HepG2 (cell line): ENCODE data around the gene ANKRD7. TPM values are rescaled to one million over a fixed set of nuclear protein-coding genes. Genes with fewer than 3 reads are reported as not detected.

Experiments used
- ATAC-seq: fragments of 200-7000 bp; cut with Tn5 transposase; 3 replicates; pipeline ENCODE4 v1.9.1; 2020; ENCODE audit warnings: mild to moderate bottlenecking, moderate library complexity
- BruUV-seq: library from RNA; stranded (reverse); fragments of 400-500 nt; replicated peaks from 2 replicates; lab custom pipeline; 2021; lab: Mats Ljungman, UMichigan
- CTCF ChIA-PET: fragments of 300-600 bp; formaldehyde crosslinking; extraction: SDS; loops from one replicate; lab custom pipeline; 2021; ENCODE audit warnings: low total read pairs, inconsistent platforms, low intra/inter-chr PET ratio; lab: Yijun Ruan, JAX
- POLR2A ChIA-PET: fragments of 350-600 bp; sonication (Branson Sonifier 250); formaldehyde crosslinking; loops from one replicate; lab custom pipeline; 2020; ENCODE audit warnings: antibody characterized with exemption, inconsistent platforms; lab: Yijun Ruan, JAX
- DNase-seq: peaks from one replicate; pipeline ENCODE4 v3.0.0-alpha.2; 2015; ENCODE audit warnings: low spot score
- FAIRE-seq: peaks from 3 replicates; lab custom pipeline; 2011; peaks lifted over from hg19 to GRCh38; lab: Jason Lieb, UNC
- H2AFZ ChIP-seq: one replicate; pipeline ENCODE4 v1.6.1; 2011; ENCODE audit warnings: low read length, inconsistent platforms
- H3K27ac ChIP-seq: fragments of 300-600 bp; 3 replicates; pipeline ENCODE4 v1.8.0; 2011; ENCODE audit warnings: mixed run types, mild to moderate bottlenecking, mixed read lengths, low read length, inconsistent platforms; ENCODE audit not compliant: insufficient read depth; ENCODE audit errors: extremely low read length
- H3K27me3 ChIP-seq, 2 experiments: fragments of 200-600 bp in 1 of 2; 2 replicates in 1 of 2; 3 replicates in 1 of 2; pipeline versions ENCODE4 v1.6.0 to v1.8.0; 2011; ENCODE audit warnings: low read length in 2 of 2, mild to moderate bottlenecking in 2 of 2, moderate library complexity in 2 of 2, inconsistent platforms in 1 of 2; ENCODE audit not compliant: insufficient read depth in 2 of 2, control insufficient read depth in 1 of 2
- H3K36me3 ChIP-seq, 2 experiments: fragments of 200-600 bp in 1 of 2; replicated peaks in 1 of 2; 2 replicates in 1 of 2; 3 replicates in 1 of 2; pipeline versions ENCODE4 v1.5.1 to v1.8.0; 2011; ENCODE audit warnings: low read length in 2 of 2, inconsistent platforms in 1 of 2; ENCODE audit not compliant: insufficient read depth in 2 of 2, control insufficient read depth in 1 of 2
- H3K4me1 ChIP-seq: 2 replicates; pipeline ENCODE4 v1.5.1; 2012; ENCODE audit warnings: low read length, inconsistent platforms; ENCODE audit not compliant: insufficient read depth
- H3K4me2 ChIP-seq: 2 replicates; pipeline ENCODE4 v1.6.0; 2011; ENCODE audit warnings: low read depth, low read length, inconsistent platforms
- H3K4me3 ChIP-seq, 3 experiments: fragments of 200-600 bp in 1 of 3; sonication (generic), shearing (Covaris generic) in 1 of 3; replicated peaks in 1 of 3; 2 replicates each; pipeline ENCODE4 v1.5.1; 2011 to 2016; ENCODE audit warnings: low read length in 3 of 3, inconsistent platforms in 2 of 3, low read depth in 2 of 3, mild to moderate bottlenecking in 2 of 3, control low read depth in 1 of 3, mixed read lengths in 1 of 3; ENCODE audit not compliant: insufficient read depth in 1 of 3
- H3K79me2 ChIP-seq: one replicate; pipeline ENCODE4 v1.6.1; 2011; ENCODE audit warnings: low read length, inconsistent platforms; ENCODE audit not compliant: insufficient read depth
- H3K9ac ChIP-seq: 2 replicates; pipeline ENCODE4 v1.6.0; 2011; ENCODE audit warnings: mild to moderate bottlenecking, low read depth, low read length, inconsistent platforms; ENCODE audit not compliant: insufficient read depth
- H3K9me3 ChIP-seq: 2 replicates; pipeline ENCODE4 v1.5.1; 2012; ENCODE audit warnings: mild to moderate bottlenecking, low read length
- H4K20me1 ChIP-seq: 2 replicates; pipeline ENCODE4 v1.6.0; 2011; ENCODE audit warnings: inconsistent platforms, mild to moderate bottlenecking, low read length, moderate library complexity; ENCODE audit not compliant: insufficient read depth
- AGO1 ChIP-seq: fragments of 200-400 bp; formaldehyde crosslinking; IDR thresholded peaks from 2 replicates; pipeline ENCODE4 v1.6.1; 2017; ENCODE audit warnings: mild to moderate bottlenecking, low read depth, low read length, moderate library complexity; ENCODE audit not compliant: poor library complexity, severe bottlenecking
- ARID2 ChIP-seq: sonication (generic); formaldehyde crosslinking; IDR thresholded peaks from 2 replicates; pipeline ENCODE4 v1.8.1; 2022; ENCODE audit warnings: mild to moderate bottlenecking, missing genetic modification reagents, borderline replicate concordance
- ARNT ChIP-seq: fragments of 450-650 bp; IDR thresholded peaks from 2 replicates; pipeline ENCODE4 v1.6.1; 2017
- BCL6 ChIP-seq: IDR thresholded peaks from 2 replicates; pipeline ENCODE4 v1.6.1; 2016; ENCODE audit warnings: missing genetic modification reagents, missing compliant biosample characterization
- DPF2 ChIP-seq: sonication (generic); formaldehyde crosslinking; IDR thresholded peaks from 2 replicates; pipeline ENCODE4 v1.4.0; 2020; ENCODE audit warnings: mild to moderate bottlenecking, low read depth, missing genetic modification reagents, borderline replicate concordance
- EHMT2 ChIP-seq: fragments of 200-600 bp; sonication (generic); IDR thresholded peaks from 2 replicates; pipeline ENCODE4 v1.7.0; 2017; ENCODE audit warnings: antibody characterized with exemption, low read depth, low read length, borderline replicate concordance
- HOXA9 ChIP-seq: sonication (generic); formaldehyde crosslinking; IDR thresholded peaks from 2 replicates; pipeline ENCODE4 v1.8.1; 2022; ENCODE audit warnings: missing genetic modification reagents, mild to moderate bottlenecking, moderate library complexity, borderline replicate concordance
- PRMT3 ChIP-seq: sonication (generic); formaldehyde crosslinking; IDR thresholded peaks from 2 replicates; pipeline ENCODE4 v1.8.1; 2022; ENCODE audit warnings: low read depth, mild to moderate bottlenecking, moderate library complexity, missing genetic modification reagents, borderline replicate concordance
- RAD51 ChIP-seq: fragments of 450-650 bp; IDR thresholded peaks from 2 replicates; pipeline ENCODE4 v1.6.1; 2016; ENCODE audit warnings: borderline replicate concordance
- RNF2 ChIP-seq: fragments of 450-650 bp; conservative IDR thresholded peaks from 2 replicates; pipeline ENCODE4 v1.6.1; 2016; ENCODE audit warnings: low read depth
- TCF7L2 ChIP-seq: IDR thresholded peaks from 2 replicates; pipeline ENCODE4 v1.6.1; 2011; ENCODE audit warnings: mild to moderate bottlenecking, low read depth, low read length, moderate library complexity
- ZBTB8A ChIP-seq: sonication (generic); formaldehyde crosslinking; IDR thresholded peaks from 2 replicates; pipeline ENCODE4 v1.4.0; 2020; ENCODE audit warnings: mild to moderate bottlenecking, low read depth, missing genetic modification reagents, borderline replicate concordance
- ZNF138 ChIP-seq: sonication (generic); formaldehyde crosslinking; IDR thresholded peaks from 2 replicates; pipeline ENCODE4 v1.5.0; 2020; ENCODE audit warnings: mild to moderate bottlenecking, low read depth, missing genetic modification reagents
- ZNF251 ChIP-seq: sonication (generic); formaldehyde crosslinking; IDR thresholded peaks from 2 replicates; pipeline ENCODE4 v1.9.0; 2021; ENCODE audit warnings: mild to moderate bottlenecking, missing genetic modification reagents
- ZNF660 ChIP-seq: sonication (generic); formaldehyde crosslinking; IDR thresholded peaks from 2 replicates; pipeline ENCODE4 v1.5.1; 2020; ENCODE audit warnings: mild to moderate bottlenecking, low read depth, missing genetic modification reagents, borderline replicate concordance
- ZNF768 ChIP-seq: sonication (generic); formaldehyde crosslinking; IDR thresholded peaks from 2 replicates; pipeline ENCODE4 v1.4.0; 2020; ENCODE audit warnings: missing genetic modification reagents
- WGBS: methylation state at CpG from one replicate; pipeline ENCODE4 v1.1.6; 2017; ENCODE audit warnings: low lambda C conversion rate; 5-methylcytosine and 5-hydroxymethylcytosine counted together
- in situ Hi-C: cut with HindIII; loops from 2 replicates; pipeline ENCODE4 v1.10.0; 2017; ENCODE audit warnings: low pct_unique_long_range_greater_than_20kb; ENCODE audit not compliant: extremely low pct_ligation_motif_present
- intact Hi-C: fragments of 100-400 bp; cut with micrococcal nuclease; formaldehyde crosslinking; loops from one replicate; pipeline ENCODE4 v1.10.0; 2022; ENCODE audit not compliant: unreplicated experiment
- polyA plus RNA-seq, 8 experiments: library from polyadenylated mRNA; depleted of rRNA in 3 of 8; stranded (reverse) in 7 of 8; unstranded in 1 of 8; fragments of >200 nt; fragmentation: Illumina TruSeq in 4 of 8; extraction: Trizol in 4 of 8; gene quantifications; 2 replicates each; pipeline versions ENCODE4 v1.2.1 to v1.2.3, GENCODE V29; 2011 to 2016; ENCODE audit warnings: low read depth in 4 of 8, missing spikeins in 1 of 8, mixed read lengths in 1 of 8; ENCODE audit not compliant: insufficient read depth in 1 of 8
- total RNA-seq, 5 experiments: library from RNA; depleted of rRNA; stranded (reverse); fragments of >200 nt; fragmentation: Illumina TruSeq; extraction: Trizol; gene quantifications; 2 replicates each; pipeline ENCODE4 v1.2.3, GENCODE V29; 2016; ENCODE audit warnings: low read depth in 1 of 5

ANKRD7 gene
- total and polyA plus RNA-seq, 2 of the 13 experiments (the other 11 are each of a cell fraction or from before 2014, with no cell fraction given): not detected

GRCh38 chr7:118220583-118220982 is 3.9 kb upstream of the ANKRD7 start:
- Histone ChIP-seq H3K9ac (no peak overlapping the region), H3K4me1 (no peaks in the 10 kb centered on the region), H3K9me3 (no peaks in the 10 kb centered on the region)
- no peak for TF ChIP-seq HOXA9
- TF ChIP-seq, all 625 proteins: peak for 0
- in situ Hi-C loops (no loop called here), intact Hi-C loops (no loop called here)
- FAIRE-seq (no peak), DNase-seq (no peak), ATAC-seq (no peak)
- ChIA-PET POLR2A (no interaction called here), CTCF (no interaction called here)
- no peaks in the 10 kb centered on the region for H3K27me3 ChIP-seq
- H3K4me3 ChIP-seq: no peak overlapping the region
- no peak overlapping the region for H3K27ac ChIP-seq
- no peaks in the 10 kb centered on the region for H3K79me2 ChIP-seq
- H3K4me2 ChIP-seq: no peak overlapping the region
- no TSS peak for BruUV-seq
- no peaks in the 10 kb centered on the region for H3K36me3 ChIP-seq
- WGBS: 0% methylated on average over 3 of the region's 3 CpGs
- no peaks in the 10 kb centered on the region for H4K20me1 ChIP-seq
- H2AFZ ChIP-seq: no peak overlapping the region

- no peak for ATAC-seq
- BruUV-seq: no TSS peak
- H4K20me1 ChIP-seq: no peaks in the 10 kb centered on the region
- POLR2A ChIA-PET: no interaction called here
- H3K79me2 ChIP-seq: no peaks in the 10 kb centered on the region
- FAIRE-seq: no peak
- in situ Hi-C loops: no loop called here
- no peaks in the 10 kb centered on the region for H3K4me1 ChIP-seq
- TF ChIP-seq ARID2 (CRISPR knock-in tag): no peak
- no peak for TF ChIP-seq TCF7L2
- TF ChIP-seq RNF2: no peak
- no peak for TF ChIP-seq ZNF251
- TF ChIP-seq EHMT2: no peak
- no peak for TF ChIP-seq RAD51
- no peak for TF ChIP-seq ARNT
- no peak for TF ChIP-seq DPF2
- TF ChIP-seq PRMT3: no peak
- TF ChIP-seq AGO1: no peak
- TF ChIP-seq ZNF660 (CRISPR knock-in tag): no peak
- no peak for TF ChIP-seq ZBTB8A (CRISPR knock-in tag)
- no peak for TF ChIP-seq ZNF768 (CRISPR knock-in tag)
- TF ChIP-seq ZNF138 (CRISPR knock-in tag): no peak
- no peak for TF ChIP-seq BCL6
- TF ChIP-seq, all 625 proteins: peak for 0
- Histone ChIP-seq H3K36me3 (no peaks in the 10 kb centered on the region), H3K4me2 (no peak overlapping the region), H3K27me3 (no peaks in the 10 kb centered on the region), H2AFZ (no peak overlapping the region), H3K9me3 (no peaks in the 10 kb centered on the region), H3K4me3 (no peak overlapping the region), H3K9ac (no peak overlapping the region), H3K27ac (no peak overlapping the region)
- intact Hi-C loops: no loop called here
- DNase-seq: no peak
- CTCF ChIA-PET: no interaction called here
- 24% methylated on average over 1 of the region's 1 CpG for WGBS
These were observed 1.9 kb upstream of the ANKRD7 start for GRCh38 chr7:118222591-118222990.
